Stimulated activated CD4-positive, alpha-beta T cell treated with anti-CD3 and anti-CD28 coated beads, Interleukin-1b, Interleukin-23, amount 100 ng/mL, for 48 hours (primary cell): ENCODE data around the gene FAS.

Experiments
- DNase-seq: peaks from one replicate; pipeline ENCODE4 v3.0.0-alpha.2; 2020

FAS gene

DNA sequence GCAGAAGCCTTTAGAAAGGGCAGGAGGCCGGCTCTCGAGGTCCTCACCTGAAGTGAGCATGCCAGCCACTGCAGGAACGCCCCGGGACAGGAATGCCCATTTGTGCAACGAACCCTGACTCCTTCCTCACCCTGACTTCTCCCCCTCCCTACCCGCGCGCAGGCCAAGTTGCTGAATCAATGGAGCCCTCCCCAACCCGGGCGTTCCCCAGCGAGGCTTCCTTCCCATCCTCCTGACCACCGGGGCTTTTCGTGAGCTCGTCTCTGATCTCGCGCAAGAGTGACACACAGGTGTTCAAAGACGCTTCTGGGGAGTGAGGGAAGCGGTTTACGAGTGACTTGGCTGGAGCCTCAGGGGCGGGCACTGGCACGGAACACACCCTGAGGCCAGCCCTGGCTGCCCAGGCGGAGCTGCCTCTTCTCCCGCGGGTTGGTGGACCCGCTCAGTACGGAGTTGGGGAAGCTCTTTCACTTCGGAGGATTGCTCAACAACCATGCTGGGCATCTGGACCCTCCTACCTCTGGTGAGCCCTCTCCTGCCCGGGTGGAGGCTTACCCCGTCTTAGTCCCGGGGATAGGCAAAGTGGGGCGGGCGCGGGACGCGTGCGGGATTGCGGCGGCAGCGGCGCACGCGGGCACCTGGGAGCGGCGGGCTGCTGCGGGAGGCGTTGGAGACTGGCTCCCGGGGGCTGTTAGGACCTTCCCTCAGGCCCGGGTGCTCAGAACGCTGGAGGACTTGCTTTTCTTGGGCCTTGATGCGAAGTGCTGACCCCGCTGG, at the start of gene FAS:
Gene FAS, plus strand, starts transcription at position 415 of the 777 bp plus-strand sequence. Its CDS starts 79 bp downstream, at position 494.
- DNase-seq: peak; percentile 83

DNA sequence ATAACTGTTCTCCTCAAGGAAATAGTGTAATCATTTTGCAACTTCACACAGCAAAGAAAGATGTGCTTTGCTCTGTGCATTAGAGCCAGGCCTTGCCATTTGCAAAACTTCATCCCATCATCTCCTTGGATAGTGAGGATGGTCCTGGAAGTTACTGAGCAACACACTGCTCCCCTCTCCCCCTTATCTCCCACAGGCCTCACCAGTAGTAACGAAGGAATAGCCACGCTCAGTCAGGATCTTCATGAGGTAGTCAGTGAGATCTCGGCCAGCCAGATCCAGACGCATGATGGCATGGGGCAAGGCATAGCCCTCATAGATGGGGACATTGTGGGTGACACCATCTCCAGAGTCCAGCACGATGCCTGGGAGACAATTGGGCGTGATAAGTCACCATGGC, 49.6 kb upstream of the FAS start:
- no peak for DNase-seq

DNA sequence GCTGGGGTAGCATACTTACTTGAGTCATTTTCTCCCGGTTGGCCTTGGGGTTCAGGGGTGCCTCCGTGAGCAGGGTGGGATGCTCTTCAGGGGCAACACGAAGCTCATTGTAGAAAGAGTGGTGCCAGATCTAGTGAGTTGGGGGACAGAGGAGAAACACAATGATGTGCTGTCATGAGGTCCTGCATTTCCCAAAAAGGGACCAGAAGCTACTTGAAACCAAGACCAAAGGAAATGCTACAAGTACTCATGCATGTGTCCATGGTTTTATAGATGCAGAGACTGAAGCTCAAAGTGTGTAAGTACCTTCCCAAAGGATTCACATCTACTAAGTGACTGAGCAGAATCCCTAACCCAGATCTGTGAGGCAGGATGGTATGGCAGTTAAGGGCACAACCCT, 46.8 kb upstream of the FAS start:
- DNase-seq: no peak

DNA sequence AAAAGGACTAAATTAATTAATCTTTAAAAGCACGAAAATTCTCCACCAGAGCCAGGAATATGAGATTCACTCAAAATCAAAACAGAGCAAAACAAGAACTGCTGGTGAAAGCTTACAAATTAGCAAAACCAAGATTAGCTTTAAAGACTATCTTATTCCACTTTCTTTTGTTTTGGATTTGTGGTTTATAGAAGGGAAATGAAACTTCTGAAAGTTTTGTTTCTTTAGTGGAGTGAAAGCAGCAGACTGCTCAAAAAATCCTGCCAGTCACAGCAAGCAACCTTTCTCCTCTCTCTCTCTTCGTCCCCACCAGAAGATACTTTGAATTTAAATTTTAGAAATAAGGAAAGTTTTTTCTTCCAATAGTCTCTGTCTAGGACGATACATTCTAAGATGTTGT, 45.8 kb upstream of the FAS start:
- DNase-seq: no peak

DNA sequence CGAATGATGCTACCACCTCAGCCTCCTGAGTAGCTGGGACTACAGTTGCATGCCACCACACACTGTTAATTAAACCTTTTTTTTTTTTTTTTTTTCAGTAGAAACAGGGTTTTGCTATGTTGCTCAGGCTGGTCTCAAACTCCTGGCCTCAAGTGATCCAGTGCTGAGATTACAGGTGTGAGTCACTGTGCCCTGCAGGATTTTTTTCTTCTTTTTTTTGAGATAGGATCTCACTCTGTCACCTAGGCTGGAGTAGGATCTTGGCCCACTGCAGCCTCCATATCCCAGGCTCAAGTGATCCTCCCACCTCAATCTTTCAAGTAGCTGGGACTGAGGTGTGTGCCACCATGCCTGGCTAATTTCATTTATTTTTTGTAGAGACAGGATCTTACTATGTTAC, 44.4 kb upstream of the FAS start:
- no peak for DNase-seq

DNA sequence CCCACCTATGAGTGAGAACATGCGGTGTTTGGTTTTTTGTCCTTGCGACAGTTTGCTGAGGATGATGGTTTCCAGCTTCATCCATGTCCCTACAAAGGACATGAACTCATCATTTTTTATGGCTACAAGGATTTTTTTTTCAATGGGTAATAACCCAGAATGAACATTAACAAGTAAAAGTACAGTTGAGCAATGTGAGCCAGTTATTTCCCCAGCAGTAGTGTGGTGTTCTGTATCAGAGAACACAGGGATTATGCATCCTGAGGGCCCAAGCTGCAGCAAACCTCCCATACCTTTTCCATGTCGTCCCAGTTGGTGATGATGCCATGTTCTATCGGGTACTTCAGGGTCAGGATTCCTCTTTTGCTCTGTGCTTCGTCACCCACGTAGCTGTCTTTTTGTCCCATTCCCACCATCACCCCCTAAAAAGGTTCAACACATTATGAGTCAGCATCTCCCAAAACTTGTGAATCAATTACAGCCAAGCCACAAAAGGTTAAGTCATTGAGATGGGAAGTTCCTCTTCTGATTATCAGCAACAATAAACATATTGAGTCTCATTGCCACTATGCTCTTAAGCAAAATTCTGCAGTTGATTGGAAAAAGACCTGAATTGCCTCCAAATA, 43.5 kb upstream of the FAS start:
- no peak for DNase-seq

DNA sequence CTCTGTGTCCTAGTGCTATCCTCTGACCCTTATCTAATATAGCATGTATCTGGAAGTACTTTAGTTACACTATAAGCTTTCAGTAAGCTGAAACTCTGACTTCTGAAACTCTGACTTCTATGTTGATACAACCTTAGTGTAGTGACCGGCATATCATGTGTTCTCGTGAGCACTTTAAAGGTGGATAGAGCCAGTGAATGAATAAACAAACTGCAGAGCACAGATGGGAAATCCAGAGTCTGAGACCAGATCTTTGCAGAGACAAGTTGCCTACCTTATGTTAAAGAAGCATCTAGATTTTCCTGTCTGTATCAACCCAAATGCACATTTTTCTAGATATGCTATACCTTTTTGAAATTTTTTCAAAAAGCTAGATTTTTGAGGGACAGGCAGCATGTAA, 41.5 kb upstream of the FAS start:
- no peak for DNase-seq

DNA sequence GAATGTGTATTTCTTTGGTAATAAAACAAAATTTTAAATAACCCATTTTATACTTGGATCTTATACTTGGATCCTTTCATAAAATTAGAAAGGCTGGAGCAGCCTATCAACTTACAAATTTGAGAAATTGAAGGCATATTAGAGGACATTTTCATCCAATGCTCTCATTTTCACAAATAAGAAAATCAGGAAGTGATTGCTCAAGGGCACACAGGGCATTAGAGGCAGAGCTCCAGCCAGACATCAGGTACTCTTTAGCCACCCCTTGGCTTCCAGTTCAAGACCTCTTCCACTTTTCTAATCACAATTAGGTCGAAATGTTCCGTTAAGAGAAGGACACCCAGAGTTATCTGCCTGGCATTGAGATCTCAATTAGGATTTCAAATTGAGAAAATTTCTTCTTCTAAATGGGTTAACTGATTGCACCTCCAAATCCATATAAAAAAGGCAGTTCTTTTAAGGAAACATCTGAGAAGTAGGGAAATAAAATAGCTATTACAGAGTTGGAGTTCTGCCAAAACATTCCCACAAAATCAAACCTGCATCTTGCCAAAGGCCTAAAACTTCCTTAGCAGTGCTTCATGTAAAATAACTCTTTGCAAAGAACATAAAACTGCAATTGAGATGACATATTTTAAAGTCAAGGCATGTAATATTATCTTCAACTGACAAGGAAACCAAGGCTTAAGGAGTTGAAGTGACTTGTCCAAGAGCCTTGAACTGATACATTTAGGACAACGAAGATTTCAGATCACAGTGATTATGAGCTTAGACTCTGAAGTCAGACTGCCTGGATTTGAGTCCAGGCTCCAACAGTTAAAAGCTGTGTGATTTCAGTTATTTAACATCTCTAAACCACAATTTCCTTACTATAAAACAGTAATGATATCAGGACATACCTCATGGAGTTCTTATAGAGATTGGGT, 40.4 kb upstream of the FAS start:
- no peak for DNase-seq

DNA sequence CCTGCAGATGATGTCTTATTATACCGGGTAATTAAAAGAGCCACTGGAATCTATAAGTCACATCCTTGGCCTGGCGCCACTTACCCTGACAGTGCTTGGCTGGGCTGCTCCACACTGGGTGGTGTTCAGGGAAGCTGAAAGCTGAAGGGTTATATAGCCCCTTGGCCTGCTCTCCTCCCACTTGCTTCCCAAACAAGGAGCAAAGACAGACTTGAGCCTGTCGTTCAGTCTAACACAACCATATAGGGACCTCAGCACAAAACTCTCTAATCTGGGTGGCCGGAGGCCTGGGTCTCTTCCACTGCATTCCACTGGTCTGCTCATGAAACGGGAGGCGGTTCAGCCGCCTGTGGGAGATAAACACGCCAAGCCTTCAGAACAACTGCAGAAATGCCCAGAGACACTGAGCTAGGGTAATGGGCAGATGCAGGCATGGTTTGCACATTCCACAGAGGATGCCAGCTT, 37.9 kb upstream of the FAS start, which contains the start of gene ACTA2:
Gene ACTA2, minus strand, starts transcription at position 127 of the 465 bp plus-strand sequence. CDS start 3,843 bp downstream, outside the sequence.
- DNase-seq: no peak

DNA sequence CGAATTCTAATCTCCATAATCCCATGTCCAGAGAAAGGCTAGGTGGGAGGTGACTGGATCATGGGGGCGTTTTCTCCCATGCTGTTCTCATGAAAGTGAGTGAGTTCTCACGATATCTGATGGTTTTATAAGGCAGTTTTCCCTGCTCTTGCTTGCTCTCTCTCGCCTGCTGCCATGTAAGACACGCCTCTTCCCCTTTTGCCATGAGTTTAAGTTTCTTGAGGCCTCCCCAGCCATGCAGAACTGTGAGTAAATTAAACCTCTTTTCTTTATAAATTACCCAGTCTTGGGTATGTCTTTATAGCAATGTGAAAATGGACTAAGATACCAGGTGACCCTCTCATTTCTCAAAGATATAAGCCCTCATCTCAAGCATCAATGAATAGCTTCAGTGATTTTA, 36.9 kb upstream of the FAS start:
- no peak for DNase-seq

DNA sequence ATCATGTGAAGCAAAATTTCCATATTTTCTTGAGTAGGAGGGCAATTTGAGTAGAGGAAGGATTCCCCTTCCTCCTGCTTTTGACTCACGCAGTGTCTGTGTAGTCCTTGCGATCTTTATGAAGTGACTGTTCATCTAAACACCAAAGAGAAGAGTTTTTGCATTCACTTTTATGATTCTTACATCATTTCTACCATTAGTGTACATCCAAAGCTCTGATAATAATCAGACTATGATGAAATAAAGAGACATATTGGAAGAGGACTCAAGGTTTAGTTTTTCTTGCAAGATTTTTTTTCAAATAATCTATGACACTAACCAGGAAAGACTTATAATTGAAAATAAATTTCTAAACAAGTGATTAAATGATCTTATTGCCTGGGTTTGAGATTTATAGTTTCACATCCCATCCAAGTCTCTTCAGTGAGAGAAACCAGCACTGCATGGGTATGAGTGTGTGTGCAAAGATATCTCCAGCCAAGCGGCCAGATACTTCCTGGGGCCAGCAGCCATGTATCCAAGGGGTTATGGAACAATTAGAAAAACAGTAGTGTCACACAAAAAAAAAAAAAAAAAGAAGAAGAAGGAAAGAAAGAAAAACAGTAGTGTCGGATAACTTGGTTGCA, 36.0 kb upstream of the FAS start:
- no peak for DNase-seq

DNA sequence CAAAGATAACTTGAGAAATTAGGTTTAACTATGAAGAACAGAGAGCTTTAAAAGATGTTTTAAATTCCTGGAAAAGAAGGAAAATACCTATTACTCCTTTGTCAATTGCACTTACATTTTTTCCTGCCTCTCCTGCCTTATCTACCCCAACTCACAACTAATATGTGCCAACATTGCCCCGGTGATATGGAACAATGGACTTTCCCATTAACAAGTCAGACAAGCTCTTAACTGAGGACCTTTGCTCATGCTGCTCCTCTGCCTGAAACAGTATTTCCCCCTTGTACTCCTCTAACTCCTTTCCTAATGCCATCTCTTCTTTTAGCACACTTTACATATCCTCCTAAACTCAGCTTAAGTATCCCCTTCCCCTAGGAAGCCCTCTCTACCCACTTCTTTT, 33.2 kb upstream of the FAS start:
- DNase-seq: no peak

DNA sequence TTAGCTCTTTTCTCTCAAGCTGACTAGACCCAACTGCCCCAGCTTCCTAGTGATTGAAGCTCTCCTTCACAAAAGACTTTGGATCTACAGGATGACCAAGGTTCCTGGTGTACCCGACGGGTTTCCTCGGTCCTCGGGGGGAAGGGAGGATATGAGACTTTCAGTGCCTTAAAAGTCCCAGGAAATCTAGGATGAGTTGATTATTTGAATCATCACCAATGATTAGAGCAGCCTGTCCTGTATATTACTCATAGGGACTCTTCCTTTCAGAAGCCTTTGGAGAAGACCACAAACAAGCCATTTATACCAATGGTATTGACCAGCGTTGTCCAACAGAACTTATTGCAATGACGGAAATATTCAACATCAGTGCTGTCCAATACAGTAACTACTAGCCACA, 31.9 kb upstream of the FAS start:
- no peak for DNase-seq

DNA sequence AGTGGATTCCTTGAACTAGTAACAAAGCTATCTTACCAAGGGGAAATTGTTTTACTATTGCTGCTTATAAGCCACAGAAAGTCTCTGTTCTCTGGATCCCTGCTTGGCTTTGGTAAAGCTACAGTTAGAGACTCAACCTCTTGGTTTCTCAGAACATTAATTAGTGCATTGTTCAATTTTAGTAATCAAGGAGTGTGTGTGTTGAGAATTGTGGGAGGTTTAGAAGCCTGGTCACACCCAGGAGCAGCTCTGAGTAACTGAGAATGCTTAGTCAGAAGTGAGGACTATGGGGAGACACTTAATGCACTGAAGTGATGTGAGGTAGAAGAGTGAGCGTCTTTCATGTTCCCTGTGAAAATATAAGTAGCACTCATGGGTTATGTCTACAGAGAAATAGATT, 29.8 kb upstream of the FAS start:
- DNase-seq: peak; percentile 26

DNA sequence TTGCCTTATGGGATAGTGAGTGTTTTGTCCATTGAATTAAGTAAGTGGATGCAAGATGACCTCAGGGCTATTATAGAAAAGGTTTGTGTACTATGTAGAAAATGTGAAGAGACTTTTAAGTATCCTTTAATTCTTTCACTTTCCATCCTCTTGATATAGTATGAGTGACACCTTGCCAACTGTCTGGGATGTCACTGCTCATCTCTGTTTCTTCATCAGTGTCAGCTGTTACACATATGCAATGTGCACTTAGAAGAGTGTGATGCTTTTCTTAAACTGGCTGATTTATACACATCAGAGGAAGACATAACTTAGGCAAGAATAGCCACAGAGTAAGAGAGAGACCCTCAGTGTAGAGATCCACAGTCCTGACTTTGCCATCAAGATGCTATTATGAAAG, 29.3 kb upstream of the FAS start:
- DNase-seq: no peak

DNA sequence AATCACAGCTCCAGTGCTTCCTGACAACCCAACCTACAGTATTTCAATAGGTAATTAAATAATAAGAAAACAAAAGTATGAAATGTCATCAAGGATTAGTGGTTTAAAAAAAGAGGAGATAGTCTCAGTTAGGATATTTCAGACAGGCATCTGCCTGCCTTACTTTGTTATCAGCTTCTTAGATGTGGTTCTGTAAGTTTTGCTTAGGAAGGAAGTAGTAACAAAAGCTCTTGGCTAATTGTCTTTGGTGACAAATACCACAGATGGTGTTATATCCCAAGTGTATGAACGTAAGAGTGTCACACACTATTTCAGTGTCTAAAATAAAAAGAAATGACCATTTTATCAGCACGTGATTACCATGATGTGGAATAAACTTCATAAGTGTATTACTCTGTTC, 28.3 kb upstream of the FAS start:
- no peak for DNase-seq

DNA sequence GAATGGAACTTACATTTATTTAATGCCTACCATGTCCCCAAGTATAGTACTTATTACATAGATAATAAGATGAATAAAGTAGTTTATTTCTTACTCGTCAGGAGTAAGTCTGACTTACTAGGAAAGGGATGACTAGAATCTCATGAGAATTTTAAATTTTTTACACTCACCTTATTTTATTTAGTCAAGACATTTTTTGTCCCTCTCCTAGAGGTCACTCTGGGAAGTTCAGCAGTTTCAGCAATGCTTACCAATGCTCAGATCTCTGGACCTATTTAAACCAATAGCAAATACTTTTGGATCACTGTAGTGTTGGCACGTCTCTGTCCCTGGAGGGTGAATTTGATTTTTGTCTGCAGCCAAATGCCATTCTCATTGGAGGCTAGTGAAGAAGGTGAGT, 27.3 kb upstream of the FAS start:
- no peak for DNase-seq

DNA sequence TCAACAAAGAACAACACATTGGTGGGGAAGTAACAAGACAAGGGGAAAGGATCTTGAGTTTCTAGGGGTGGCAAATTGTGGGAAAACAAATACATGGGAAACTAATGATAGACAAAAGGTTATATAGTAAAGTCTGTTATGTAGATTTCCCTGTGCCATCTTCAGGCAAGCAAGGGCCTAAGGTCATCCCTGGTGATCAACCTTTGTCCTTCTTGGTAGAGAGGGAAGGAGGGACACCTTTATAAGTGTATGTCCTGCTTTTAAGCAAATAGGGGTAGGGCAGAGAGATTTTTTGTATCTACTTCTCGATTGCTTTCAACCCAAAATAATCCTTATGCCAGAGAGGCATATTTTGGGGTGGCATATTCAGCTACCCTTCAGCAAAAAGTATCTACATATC, 26.2 kb upstream of the FAS start:
- no peak for DNase-seq

DNA sequence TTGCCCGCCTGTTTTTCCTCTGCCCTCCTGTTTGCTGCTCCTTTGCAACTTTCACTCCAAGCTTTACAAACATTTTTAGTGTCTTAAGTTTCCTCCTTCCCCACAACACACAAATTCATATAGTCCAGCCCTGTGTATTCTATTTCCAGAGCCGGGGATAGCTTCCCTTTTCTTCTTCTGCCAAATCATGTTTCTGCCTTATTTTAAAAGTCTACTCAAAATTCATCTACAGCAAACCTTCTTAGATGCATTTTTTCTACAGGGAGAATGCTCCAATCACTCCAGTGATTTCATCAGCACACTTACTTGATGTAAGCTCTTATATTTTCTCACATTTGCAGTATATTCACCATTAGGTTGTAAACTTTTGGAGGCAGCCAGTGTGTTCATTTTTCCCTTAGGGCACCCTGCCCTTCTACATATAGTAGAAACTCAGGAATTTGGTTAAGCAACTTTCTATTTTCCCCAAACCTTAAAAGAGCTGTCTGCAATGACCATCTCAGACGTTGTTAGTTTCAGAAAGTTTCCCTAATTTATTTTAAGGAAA, 25.7 kb upstream of the FAS start:
- no peak for DNase-seq

DNA sequence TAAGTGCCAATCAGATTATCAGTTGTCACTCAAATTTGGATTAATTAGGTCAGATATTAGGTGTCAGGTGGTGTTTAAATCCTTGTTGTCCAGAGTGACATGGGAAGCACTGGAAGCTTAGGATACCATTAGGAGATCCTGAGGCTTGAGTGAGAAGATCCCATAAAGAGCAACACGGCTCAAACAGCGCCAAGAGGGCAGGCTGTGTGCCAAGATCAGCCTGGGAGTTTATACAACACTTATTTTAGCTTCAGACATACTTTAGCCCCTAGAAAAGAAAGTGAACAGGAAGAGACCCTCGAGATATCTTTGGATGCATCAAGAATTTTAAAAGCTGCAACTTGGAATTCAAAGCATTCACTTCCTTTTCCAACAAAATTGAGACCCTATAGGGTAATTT, 23.8 kb upstream of the FAS start:
- no peak for DNase-seq

DNA sequence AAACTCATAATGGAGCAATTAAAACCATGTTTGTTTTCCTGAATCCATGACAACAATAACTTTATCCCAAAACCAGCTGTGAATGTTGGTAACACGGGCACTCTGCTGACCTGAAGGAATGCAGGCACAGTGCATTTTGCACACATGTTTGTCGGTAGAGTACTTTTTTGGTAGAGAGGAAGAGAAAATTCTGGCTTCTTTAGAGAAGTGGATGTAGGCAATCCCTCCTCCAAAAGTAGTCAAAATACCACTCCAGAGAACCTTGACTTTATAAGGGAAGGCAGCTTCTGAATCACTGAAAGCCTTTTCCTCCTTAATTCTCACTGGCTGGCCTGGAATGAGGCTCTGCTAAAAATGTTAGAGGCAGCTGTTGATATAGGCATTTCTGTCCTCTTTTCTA, 22.2 kb upstream of the FAS start:
- DNase-seq: no peak

DNA sequence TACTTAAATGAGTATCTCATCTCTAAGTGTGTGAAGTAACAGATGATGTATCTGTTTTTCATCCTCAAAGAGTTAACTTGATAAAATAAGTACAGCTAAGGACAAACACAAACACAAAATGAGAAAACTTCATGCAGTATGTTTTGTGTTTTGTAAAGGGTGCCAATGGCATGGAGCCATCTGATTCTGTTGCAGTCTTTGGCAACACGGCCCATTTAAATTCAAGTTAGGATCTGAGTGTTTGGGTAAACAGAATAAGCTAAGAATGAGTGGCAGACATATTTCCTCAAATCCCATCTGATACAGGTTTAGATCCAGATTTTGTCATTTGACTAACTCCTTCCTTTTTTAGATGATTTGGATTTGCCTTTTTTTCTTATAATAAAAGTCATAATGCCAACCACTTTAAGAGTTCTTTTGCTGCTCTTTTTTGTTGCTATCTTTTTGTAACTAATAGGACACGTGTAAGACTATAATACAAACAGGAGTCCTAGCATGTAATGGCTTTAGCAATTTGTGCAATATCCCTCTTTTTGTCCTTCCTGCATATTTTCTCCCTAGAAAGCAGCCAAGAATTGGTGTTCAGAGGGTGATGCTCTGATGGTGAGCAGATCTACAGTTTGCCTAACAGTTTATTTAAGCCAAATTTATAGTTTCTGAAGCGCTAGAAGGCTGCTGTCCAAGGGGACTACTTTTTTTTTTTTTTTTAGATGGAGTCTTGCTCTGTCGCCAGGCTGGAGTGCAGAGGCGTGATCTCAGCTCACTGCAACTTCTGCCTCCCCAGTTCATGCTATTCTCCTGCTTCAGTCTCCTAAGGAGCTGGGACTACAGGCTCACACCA, 19.2 kb upstream of the FAS start:
- no peak for DNase-seq
